Mesendoderm (in vitro differentiated cells): Measurements from ENCODE around the gene DSC2.

Experiments
- DNase-seq: peaks from one replicate; pipeline ENCODE4 v3.0.0; 2013
- H2AK5ac ChIP-seq: 2 replicates; pipeline ENCODE4 v1.6.1; 2013; ENCODE audit warnings: low read length, inconsistent platforms
- H2BK120ac ChIP-seq: 2 replicates; pipeline ENCODE4 v1.6.1; 2013; ENCODE audit warnings: low read depth, mild to moderate bottlenecking, low read length, moderate library complexity, mixed read lengths
- H2BK15ac ChIP-seq: replicated peaks from 2 replicates; pipeline ENCODE4 v1.6.1; 2013; ENCODE audit warnings: low read depth, mild to moderate bottlenecking, moderate library complexity
- H2BK5ac ChIP-seq: 2 replicates; pipeline ENCODE4 v1.6.1; 2013; ENCODE audit warnings: low read length, inconsistent platforms
- H3K18ac ChIP-seq: 2 replicates; pipeline ENCODE4 v1.6.1; 2013; ENCODE audit warnings: mild to moderate bottlenecking, low read length, mixed read lengths
- H3K23ac ChIP-seq: one replicate; pipeline ENCODE4 v1.6.1; 2013; ENCODE audit warnings: low read length
- H3K27ac ChIP-seq: 2 replicates; pipeline ENCODE4 v1.5.1; 2013; ENCODE audit warnings: low read depth, mild to moderate bottlenecking, inconsistent platforms, low read length, moderate library complexity
- H3K27me3 ChIP-seq: 2 replicates; pipeline ENCODE4 v1.6.1; 2013; ENCODE audit warnings: low read length, control low read depth, mild to moderate bottlenecking, inconsistent platforms; ENCODE audit not compliant: insufficient read depth, poor library complexity
- H3K36me3 ChIP-seq: 2 replicates; pipeline ENCODE4 v1.6.1; 2013; ENCODE audit warnings: low read length, inconsistent platforms; ENCODE audit not compliant: control insufficient read depth, insufficient read depth
- H3K4ac ChIP-seq: one replicate; pipeline ENCODE4 v1.6.1; 2013; ENCODE audit warnings: low read depth, mild to moderate bottlenecking, low read length, moderate library complexity
- H3K4me1 ChIP-seq: 2 replicates; pipeline ENCODE4 v1.6.1; 2013; ENCODE audit warnings: low read depth, low read length, inconsistent platforms; ENCODE audit not compliant: control insufficient read depth
- H3K4me2 ChIP-seq: 2 replicates; pipeline ENCODE4 v1.6.1; 2013; ENCODE audit warnings: low read length
- H3K4me3 ChIP-seq: 2 replicates; pipeline ENCODE4 v1.5.1; 2013; ENCODE audit warnings: mild to moderate bottlenecking, low read length
- H3K56ac ChIP-seq: one replicate; pipeline ENCODE4 v1.6.1; 2013; ENCODE audit warnings: low read length
- H3K79me1 ChIP-seq: 2 replicates; pipeline ENCODE4 v1.6.1; 2013; ENCODE audit warnings: low read length, inconsistent platforms
- H3K79me2 ChIP-seq: 2 replicates; pipeline ENCODE4 v1.6.1; 2013; ENCODE audit warnings: mild to moderate bottlenecking, low read length; ENCODE audit not compliant: control insufficient read depth, insufficient read depth
- H3K9ac ChIP-seq: 2 replicates; pipeline ENCODE4 v1.6.1; 2013; ENCODE audit warnings: low read length, inconsistent platforms
- H4K5ac ChIP-seq: one replicate; pipeline ENCODE4 v1.6.1; 2013; ENCODE audit warnings: low read length
- H4K8ac ChIP-seq: one replicate; pipeline ENCODE4 v1.6.1; 2013; ENCODE audit warnings: low read depth, mild to moderate bottlenecking, control low read depth, low read length, moderate library complexity
- WGBS: extraction: QIAGEN DNeasy Blood & Tissue Kit; methylation state at CpG from one replicate; pipeline ENCODE4 v1.1.7; 2013; ENCODE audit warnings: low lambda C conversion rate, missing lambda C conversion rate; ENCODE audit not compliant: insufficient coverage; ENCODE audit errors: extremely low coverage; 5-methylcytosine and 5-hydroxymethylcytosine counted together

Gene DSC2

GRCh38 chr18:31093880-31094279, 8.3 kb downstream of the DSC2 start:
- no peak overlapping the region for H3K27ac ChIP-seq
- H3K36me3 ChIP-seq: peaks cover 2% of the 10 kb centered on the region
- DNase-seq: no peak
- no peak overlapping the region for H3K4me2 ChIP-seq
- H3K23ac ChIP-seq: no peak overlapping the region
- H2AK5ac ChIP-seq: no peak overlapping the region
- no peak overlapping the region for H2BK120ac ChIP-seq
- no peaks in the 10 kb centered on the region for H3K4me1 ChIP-seq
- H3K18ac ChIP-seq: no peak overlapping the region
- no CpG with 5 or more reads among the region's 2 CpGs for WGBS
- peaks cover 19% of the 10 kb centered on the region for H3K79me2 ChIP-seq
- no peak overlapping the region for H3K4ac ChIP-seq
- no peak overlapping the region for H2BK15ac ChIP-seq
- no peak overlapping the region for H4K8ac ChIP-seq
- H3K9ac ChIP-seq: no peak overlapping the region
- no peak overlapping the region for H3K4me3 ChIP-seq
- H4K5ac ChIP-seq: no peak overlapping the region
- no peak overlapping the region for H3K56ac ChIP-seq
- no peaks in the 10 kb centered on the region for H3K27me3 ChIP-seq
- peaks cover 7% of the 10 kb centered on the region for H3K79me1 ChIP-seq
- no peak overlapping the region for H2BK5ac ChIP-seq

GRCh38 chr18:31093294-31093693, 8.9 kb downstream of the DSC2 start:
- Histone ChIP-seq H3K27ac (no peak overlapping the region), H4K5ac (no peak overlapping the region), H2BK120ac (no peak overlapping the region), H3K79me1 (peaks cover 7% of the 10 kb centered on the region), H3K23ac (no peak overlapping the region), H3K36me3 (peaks cover 2% of the 10 kb centered on the region), H3K56ac (no peak overlapping the region), H3K4me1 (no peaks in the 10 kb centered on the region), H3K4me2 (no peak overlapping the region), H2BK15ac (no peak overlapping the region), H3K18ac (no peak overlapping the region), H3K27me3 (no peaks in the 10 kb centered on the region), H4K8ac (no peak overlapping the region), H2AK5ac (no peak overlapping the region), H3K79me2 (peaks cover 13% of the 10 kb centered on the region), H2BK5ac (no peak overlapping the region), H3K4ac (no peak overlapping the region), H3K4me3 (no peak overlapping the region), H3K9ac (no peak overlapping the region)
- WGBS: no CpG with 5 or more reads among the region's 3 CpGs
- no peak for DNase-seq

- Histone ChIP-seq H3K79me1 (peaks cover 6% of the 10 kb centered on the region), H2BK120ac (no peak overlapping the region), H4K8ac (no peak overlapping the region), H3K4me1 (no peaks in the 10 kb centered on the region), H3K27me3 (no peaks in the 10 kb centered on the region), H3K79me2 (peaks cover 11% of the 10 kb centered on the region), H2AK5ac (no peak overlapping the region), H3K18ac (no peak overlapping the region), H3K4ac (no peak overlapping the region), H2BK15ac (no peak overlapping the region), H3K23ac (no peak overlapping the region), H3K36me3 (peaks cover 4% of the 10 kb centered on the region), H3K4me2 (no peak overlapping the region), H3K56ac (no peak overlapping the region), H3K9ac (no peak overlapping the region), H2BK5ac (no peak overlapping the region), H4K5ac (no peak overlapping the region), H3K4me3 (no peak overlapping the region), H3K27ac (no peak overlapping the region)
- no CpG with 5 or more reads among the region's 1 CpG for WGBS
- DNase-seq: no peak
Observed at GRCh38 chr18:31091350-31091749, 10.9 kb downstream of the DSC2 start.

- no peak overlapping the region for H2AK5ac ChIP-seq
- no peak overlapping the region for H2BK120ac ChIP-seq
- H3K79me1 ChIP-seq: peaks cover 3% of the 10 kb centered on the region
- no peak overlapping the region for H3K4ac ChIP-seq
- no peak overlapping the region for H4K5ac ChIP-seq
- H3K18ac ChIP-seq: no peak overlapping the region
- no peak overlapping the region for H3K56ac ChIP-seq
- H3K4me3 ChIP-seq: no peak overlapping the region
- no peak overlapping the region for H3K9ac ChIP-seq
- H3K23ac ChIP-seq: no peak overlapping the region
- H3K4me2 ChIP-seq: no peak overlapping the region
- H3K4me1 ChIP-seq: no peaks in the 10 kb centered on the region
- peaks cover 4% of the 10 kb centered on the region for H3K36me3 ChIP-seq
- no peak overlapping the region for H2BK15ac ChIP-seq
- peaks cover 2% of the 10 kb centered on the region for H3K79me2 ChIP-seq
- no peak overlapping the region for H2BK5ac ChIP-seq
- DNase-seq: no peak
- no CpG with 5 or more reads among the region's 3 CpGs for WGBS
- no peaks in the 10 kb centered on the region for H3K27me3 ChIP-seq
- no peak overlapping the region for H3K27ac ChIP-seq
- H4K8ac ChIP-seq: no peak overlapping the region
Observed at GRCh38 chr18:31088532-31088931, 13.7 kb downstream of the DSC2 start.

- Histone ChIP-seq H2BK15ac (no peak overlapping the region), H3K79me2 (no peaks in the 10 kb centered on the region), H3K4me1 (no peaks in the 10 kb centered on the region), H4K5ac (no peak overlapping the region), H2AK5ac (no peak overlapping the region), H3K27me3 (no peaks in the 10 kb centered on the region), H3K79me1 (no peaks in the 10 kb centered on the region), H2BK120ac (no peak overlapping the region), H3K9ac (no peak overlapping the region), H3K18ac (no peak overlapping the region), H2BK5ac (no peak overlapping the region), H3K27ac (no peak overlapping the region), H3K23ac (no peak overlapping the region), H4K8ac (no peak overlapping the region), H3K4ac (no peak overlapping the region), H3K36me3 (peaks cover 2% of the 10 kb centered on the region), H3K4me2 (no peak overlapping the region), H3K56ac (no peak overlapping the region), H3K4me3 (no peak overlapping the region)
- no peak for DNase-seq
- no CpG with 5 or more reads among the region's 3 CpGs for WGBS
Observed at GRCh38 chr18:31079973-31080372, 22.2 kb downstream of the DSC2 start.

- Histone ChIP-seq H3K27me3 (no peaks in the 10 kb centered on the region), H3K27ac (no peak overlapping the region), H3K18ac (no peak overlapping the region), H2BK120ac (no peak overlapping the region), H2AK5ac (no peak overlapping the region), H3K4me3 (no peak overlapping the region), H3K56ac (no peak overlapping the region), H2BK5ac (no peak overlapping the region), H2BK15ac (no peak overlapping the region), H3K36me3 (peaks cover 2% of the 10 kb centered on the region), H3K4ac (no peak overlapping the region), H3K79me1 (no peaks in the 10 kb centered on the region), H4K8ac (no peak overlapping the region), H3K23ac (no peak overlapping the region), H3K4me2 (no peak overlapping the region), H3K9ac (no peak overlapping the region), H3K79me2 (no peaks in the 10 kb centered on the region), H3K4me1 (no peaks in the 10 kb centered on the region), H4K5ac (no peak overlapping the region)
- no peak for DNase-seq
- WGBS: no CpG with 5 or more reads among the region's 1 CpG
Observed at GRCh38 chr18:31077878-31078277, 24.3 kb downstream of the DSC2 start.
